GM21786 (cell line): Measurements from ENCODE around the gene BRINP3.

Experiments
- ATAC-seq: cut with Tn5 transposase; IDR thresholded peaks from one replicate; pipeline ENCODE4 v1.9.1; 2021; ENCODE audit not compliant: unreplicated experiment

BRINP3 gene

DNA sequence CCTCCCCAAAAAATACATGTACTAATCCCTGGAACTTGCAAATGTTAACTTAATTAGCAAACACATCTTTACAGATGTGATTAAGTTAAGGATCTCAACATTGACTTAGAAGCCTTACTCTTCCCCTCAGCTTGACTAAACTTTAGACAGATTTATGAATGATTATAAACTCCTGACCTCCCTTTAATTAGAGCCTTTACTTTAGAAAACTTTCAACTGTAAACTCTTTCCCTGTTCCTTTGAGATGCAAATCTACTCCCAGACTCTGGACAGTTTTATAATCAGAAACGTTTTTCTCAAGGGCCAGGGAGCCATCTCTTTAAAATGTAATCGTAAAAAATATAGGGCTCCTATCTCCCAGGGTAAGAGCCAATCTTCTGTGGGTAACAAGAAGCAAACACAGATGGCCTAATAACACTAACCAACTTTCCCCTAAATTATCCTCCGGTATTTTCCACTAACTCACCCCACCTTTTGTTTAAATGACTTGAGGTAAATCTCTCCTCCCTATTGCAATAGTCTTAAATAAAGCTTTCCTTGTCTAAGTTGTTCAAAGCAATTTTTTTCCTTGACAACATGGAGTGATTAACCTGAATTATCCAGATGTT is 284.1 kb downstream of the BRINP3 start:
- ATAC-seq, result no peak

- no peak for ATAC-seq
Observed at GRCh38 chr1:190192627-190193026, 285.0 kb downstream of the BRINP3 start.

- ATAC-seq, result no peak
Observed at GRCh38 chr1:190183588-190183987, 294.1 kb downstream of the BRINP3 start.

GRCh38 chr1:190179817-190180216 is 297.8 kb downstream of the BRINP3 start:
- ATAC-seq, result no peak

- ATAC-seq, result no peak
Observed at GRCh38 chr1:190178827-190179226, 298.8 kb downstream of the BRINP3 start.

- ATAC-seq, result no peak
Observed at GRCh38 chr1:190177555-190177954, 300.1 kb downstream of the BRINP3 start.

DNA sequence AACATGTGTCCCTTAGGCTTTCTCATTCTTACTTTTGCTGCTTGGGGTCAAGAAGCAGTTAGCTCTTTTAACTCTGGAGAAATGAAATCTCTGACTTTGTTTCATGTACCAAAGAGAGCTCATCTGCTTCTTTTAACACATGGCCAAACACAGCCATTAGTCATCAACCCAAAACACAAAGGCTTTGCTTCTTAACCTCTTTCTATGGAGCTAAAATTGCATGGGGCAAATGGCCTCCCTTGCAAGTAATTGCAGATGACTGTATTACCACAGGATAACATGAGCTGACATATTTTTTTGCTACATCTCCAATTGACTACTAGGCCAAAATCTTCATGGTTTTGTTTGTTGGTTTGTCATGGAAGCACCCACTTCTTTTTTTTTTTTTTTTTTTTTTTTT is 300.9 kb downstream of the BRINP3 start:
- ATAC-seq, result no peak

DNA sequence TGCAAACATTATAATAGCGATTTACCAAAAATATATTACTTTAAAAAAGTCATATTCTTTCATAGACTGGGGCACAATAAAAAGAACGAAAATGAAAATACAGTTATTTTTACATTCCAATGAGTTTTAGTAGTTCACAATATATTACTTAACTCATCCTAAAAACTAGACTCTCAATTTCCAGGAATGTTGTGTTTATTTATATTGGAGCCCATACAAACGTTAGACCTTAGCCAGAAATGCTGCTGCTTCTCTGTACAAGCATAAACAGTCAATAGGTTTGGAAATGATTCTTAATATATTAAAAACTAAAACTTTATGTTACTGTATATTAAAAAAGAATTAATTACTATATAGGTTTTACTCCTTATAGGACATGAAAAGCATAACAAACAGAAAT is 302.3 kb downstream of the BRINP3 start:
- no peak for ATAC-seq

DNA sequence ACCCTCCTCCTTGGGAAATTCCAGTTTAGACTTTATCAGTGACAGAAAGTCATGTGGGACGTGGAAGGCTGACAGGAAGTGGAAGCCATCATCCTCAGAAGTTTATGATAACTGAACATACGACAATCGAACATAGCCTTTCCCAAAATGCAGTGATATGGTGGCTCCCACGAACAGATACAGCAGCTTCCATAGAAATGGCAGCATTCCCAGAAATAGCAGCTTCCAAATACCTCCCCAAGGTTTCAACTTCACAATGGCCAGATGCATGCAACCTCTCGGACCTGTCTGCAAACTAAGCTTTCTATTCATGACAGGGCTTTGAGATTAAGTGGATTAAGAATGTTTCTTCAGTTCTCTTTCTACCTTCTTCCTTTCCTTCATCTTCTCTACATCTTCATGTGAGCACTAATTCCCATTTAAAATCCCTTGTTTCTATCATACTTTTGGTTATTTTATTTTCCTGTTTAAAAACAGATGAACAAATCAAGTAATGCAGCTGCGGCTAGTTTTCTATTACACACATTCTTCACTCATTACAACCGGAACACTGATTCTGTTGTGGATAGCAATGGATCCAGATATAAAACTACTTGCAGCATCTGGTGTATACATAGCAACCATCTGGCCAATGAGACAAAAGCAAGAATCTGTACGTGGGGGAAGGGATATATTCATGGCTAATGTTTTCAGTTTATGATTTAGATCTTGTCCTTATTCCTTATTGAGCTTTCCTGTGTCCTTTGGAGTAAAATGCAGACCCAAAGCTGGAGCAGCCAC is 304.8 kb downstream of the BRINP3 start:
- ATAC-seq, result no peak

- ATAC-seq, result no peak
Observed at GRCh38 chr1:190170321-190170720, 307.3 kb downstream of the BRINP3 start.

DNA sequence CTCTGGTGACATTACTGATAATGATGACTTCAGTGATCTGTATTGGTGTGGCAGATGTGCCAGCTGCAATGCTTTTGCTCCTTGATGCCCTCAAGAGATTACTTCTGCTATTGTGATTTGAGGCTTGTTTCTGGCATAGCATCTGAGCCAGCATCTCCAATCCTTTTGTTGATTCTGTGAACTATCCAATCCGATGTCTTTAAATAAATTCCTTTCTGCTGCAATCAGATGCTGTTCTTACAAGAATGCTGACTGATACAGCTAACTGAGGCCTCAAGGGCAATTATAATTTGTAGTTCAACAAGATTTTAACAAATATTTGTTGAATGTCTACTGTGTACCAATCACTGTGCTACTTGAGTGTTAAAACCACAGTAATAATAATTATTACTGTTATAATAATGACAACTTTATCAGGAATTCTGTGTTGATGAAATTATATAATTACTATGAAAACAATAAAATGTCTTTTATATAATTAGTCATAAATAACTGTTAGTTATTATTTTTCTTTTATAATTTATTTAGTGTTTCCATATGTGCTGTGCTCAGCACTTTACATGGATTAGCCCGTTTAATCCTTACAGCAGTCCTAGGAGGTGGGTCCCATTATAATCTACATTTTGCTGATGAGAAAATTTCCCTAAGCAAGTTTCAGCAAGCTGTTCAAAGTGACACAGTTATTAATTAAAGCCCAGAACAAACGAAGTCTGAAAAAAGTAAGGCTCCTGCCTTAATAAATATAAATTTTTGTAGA is 308.2 kb downstream of the BRINP3 start:
- no peak for ATAC-seq

- no peak for ATAC-seq
Observed at GRCh38 chr1:190168893-190169280, 308.8 kb downstream of the BRINP3 start.

DNA sequence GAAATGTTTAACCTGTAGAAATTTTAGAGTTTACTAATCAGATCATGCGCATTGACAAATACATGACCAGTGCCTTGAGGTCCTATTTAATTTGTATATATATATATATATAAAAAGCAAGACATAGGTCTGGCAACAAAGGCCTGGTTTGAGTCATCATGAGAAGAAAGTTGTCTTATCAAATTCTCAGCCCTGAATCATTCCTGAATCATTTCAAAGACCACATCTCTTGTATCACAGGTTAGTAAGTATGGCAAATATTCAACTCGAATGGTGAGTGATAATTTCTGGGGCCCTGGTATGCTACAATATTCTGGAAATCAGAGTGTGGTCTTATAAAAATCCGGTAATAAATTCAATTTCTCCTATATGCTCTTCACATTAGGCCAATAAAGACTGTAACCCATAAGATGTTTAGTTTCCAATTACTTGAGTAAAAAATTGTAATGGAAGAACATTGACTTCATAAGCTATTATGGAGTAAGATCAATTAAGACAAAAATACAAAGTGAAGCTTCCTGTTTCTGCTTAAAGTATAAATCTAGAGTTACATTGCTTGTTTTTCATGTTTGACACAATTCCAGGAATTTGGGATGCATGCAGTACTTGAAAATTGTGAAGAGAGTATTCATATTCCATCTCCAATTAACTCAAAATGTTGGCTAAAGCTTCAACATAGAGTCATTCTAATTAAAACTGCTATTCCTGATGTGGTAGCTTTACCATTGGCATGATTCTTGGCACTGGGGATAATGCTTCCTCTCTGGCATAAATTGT is 309.4 kb downstream of the BRINP3 start:
- no peak for ATAC-seq

DNA sequence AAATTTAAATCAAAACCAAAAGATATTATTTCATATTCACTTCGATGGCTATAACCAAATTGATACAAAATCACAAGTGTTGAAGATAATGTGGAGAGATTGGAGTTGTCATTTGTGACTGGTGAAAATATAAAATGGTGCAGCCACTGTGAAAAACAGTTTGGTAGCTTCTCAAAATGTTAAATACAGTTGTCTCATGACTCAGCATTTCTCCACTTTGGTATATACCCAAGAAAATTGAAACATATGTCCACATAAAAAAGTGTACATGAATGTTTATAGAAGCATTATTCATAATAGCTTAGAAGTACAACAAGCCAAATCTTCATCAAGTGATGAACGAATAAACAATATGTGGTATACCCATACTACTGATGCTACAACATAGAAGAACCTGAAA is 318.5 kb downstream of the BRINP3 start:
- no peak for ATAC-seq

DNA sequence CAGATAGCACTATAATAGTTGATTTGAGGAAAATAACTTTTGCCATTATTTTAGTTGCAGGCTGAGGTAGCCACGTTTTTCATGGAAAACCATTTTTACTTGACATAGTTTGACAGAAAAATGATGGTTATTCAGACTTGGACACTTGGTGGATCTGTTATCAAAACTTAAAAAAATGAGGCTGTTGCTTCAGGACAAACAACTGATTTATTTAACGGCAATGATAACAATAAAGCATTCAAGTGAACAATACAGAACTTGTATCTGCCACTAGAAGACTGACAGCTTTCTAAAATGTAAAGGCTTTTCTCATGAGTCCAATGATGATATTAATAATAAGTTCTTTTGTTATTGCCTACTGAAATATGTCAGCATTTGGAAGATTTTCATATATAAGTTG is 322.9 kb downstream of the BRINP3 start:
- no peak for ATAC-seq

GRCh38 chr1:190147616-190148015 is 330.0 kb downstream of the BRINP3 start:
- ATAC-seq, result no peak

- no peak for ATAC-seq
Observed at GRCh38 chr1:190144650-190145049, 333.0 kb downstream of the BRINP3 start.

DNA sequence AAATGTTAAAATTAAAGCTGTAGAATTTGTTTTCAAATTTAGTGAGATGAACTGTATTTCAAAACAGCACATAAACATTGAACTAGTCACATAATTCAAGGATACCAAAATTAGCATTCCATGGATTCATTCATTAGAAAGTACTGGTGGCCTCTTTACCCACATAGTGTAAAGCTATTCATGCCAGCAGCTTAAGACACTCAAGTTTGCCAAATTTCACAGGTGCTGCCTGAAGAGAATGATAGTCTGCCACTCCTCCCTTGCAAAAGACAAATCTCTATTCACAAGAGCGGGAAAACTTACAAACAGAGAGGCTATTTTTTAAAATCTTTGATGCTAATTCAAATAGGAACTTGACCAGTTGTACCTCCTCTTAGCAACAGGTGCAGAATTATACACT is 337.0 kb downstream of the BRINP3 start:
- no peak for ATAC-seq

DNA sequence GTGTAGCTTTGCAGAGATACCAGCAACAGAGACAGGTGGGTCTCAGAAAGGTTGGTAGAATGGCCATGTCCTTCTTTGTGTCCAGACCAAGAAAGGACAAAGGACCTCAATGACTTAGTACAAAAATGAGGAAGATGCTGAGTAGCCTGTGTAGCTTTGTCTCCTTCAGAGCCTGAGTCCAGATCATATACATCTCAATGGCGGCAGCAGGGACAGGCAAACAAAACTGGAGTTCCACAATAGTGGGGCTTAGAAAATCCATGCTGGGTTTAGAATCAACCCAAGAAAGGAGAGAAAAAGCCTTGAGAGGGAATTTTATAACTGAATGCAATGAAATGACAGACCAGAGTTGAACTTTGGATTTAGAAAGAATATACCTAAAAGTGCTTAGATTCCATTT is 339.0 kb downstream of the BRINP3 start:
- no peak for ATAC-seq

DNA sequence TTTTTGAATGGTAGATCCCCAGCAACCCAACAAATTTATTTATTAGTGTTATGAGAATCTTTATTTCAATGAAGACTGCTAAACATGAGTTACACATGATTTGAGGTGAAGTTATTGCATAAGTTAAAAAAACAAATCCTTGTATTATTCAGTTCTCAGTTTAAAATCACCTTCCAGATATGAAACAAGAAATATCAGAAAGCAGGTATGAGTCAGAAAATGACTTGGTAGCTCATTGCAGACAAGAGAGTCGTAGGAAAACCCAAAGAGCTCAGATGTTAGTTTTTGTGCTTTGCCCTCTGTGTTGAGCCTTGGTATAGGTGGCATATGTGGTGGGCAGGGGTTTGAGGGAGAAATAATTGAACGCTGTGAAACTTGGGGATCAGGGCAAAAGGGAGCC is 339.4 kb downstream of the BRINP3 start:
- ATAC-seq, result no peak

DNA sequence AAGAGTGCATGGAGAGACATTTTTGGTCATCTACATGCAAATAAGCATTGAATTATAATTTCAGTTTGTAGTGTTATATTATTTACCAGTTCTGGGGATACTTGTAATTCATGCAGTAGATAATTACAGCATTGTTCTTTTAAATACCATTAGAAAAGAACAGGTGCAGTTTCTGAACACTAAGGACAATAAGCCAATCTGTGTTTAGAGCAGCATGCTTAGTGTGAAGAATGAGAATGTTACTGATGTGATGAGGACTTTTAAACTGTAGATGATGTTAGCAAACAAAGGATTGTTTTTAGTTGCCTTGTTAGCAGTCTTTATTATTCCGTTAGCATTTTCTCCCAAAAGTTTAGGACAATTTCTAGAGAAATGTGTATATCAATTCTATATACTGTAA is 348.3 kb downstream of the BRINP3 start:
- ATAC-seq, result no peak
